Immature natural killer cell (primary cell): ENCODE results near the gene GRM7. TPM values are rescaled to one million over a fixed set of nuclear protein-coding genes. Genes with fewer than 3 reads are reported as not detected.
A peak's percentile ranks its signal among the peaks of the same experiment; 100 is the strongest.

Source experiments
- DNase-seq, 3 donors: peaks; one replicate each; pipeline ENCODE4 v3.0.0; 2022; ENCODE audit warnings: mixed read lengths in 1 of 3
- H3K27ac Mint-ChIP-seq, 6 donors: one replicate each; pipeline ENCODE4 v1.8.0; 2020; ENCODE audit warnings: mixed read lengths in 6 of 6, mild to moderate bottlenecking in 5 of 6, inconsistent platforms in 4 of 6, moderate library complexity in 3 of 6
- H3K27me3 Mint-ChIP-seq, 3 donors: one replicate each; pipeline ENCODE4 v1.8.0; 2020 to 2021; ENCODE audit warnings: low read depth in 3 of 3, mild to moderate bottlenecking in 3 of 3, mixed read lengths in 3 of 3, moderate library complexity in 3 of 3, inconsistent platforms in 1 of 3
- H3K36me3 Mint-ChIP-seq, 3 donors: one replicate each; pipeline ENCODE4 v1.8.0; 2020; ENCODE audit warnings: mixed read lengths in 3 of 3, inconsistent platforms in 2 of 3, mild to moderate bottlenecking in 2 of 3
- H3K4me1 Mint-ChIP-seq, 2 donors: one replicate each; pipeline ENCODE4 v1.8.0; 2020; ENCODE audit warnings: inconsistent platforms in 2 of 2, mild to moderate bottlenecking in 2 of 2, mixed read lengths in 2 of 2, moderate library complexity in 1 of 2
- H3K4me3 Mint-ChIP-seq, 5 donors: one replicate each; pipeline ENCODE4 v1.8.0; 2020; ENCODE audit warnings: mild to moderate bottlenecking in 5 of 5, mixed read lengths in 5 of 5, inconsistent platforms in 3 of 5, moderate library complexity in 3 of 5
- H3K9me3 Mint-ChIP-seq, 6 donors: one replicate each; pipeline ENCODE4 v1.8.0; 2020; ENCODE audit warnings: mild to moderate bottlenecking in 6 of 6, mixed read lengths in 6 of 6, inconsistent platforms in 4 of 6, moderate library complexity in 3 of 6
- polyA plus RNA-seq, 3 donors: library from polyadenylated mRNA; unstranded; fragments of 300-500 nt; fragmentation: Illumina TruSeq; gene quantifications; one replicate each; pipeline ENCODE4 v1.2.3, GENCODE V29; 2021

GRM7 gene
- polyA plus RNA-seq, 3 donors from 2014 or later: not detected

GRCh38 chr3:7385635-7386034 lies 524.7 kb downstream of the GRM7 start:
- DNase-seq: no peak
- no peak overlapping the region for H3K4me3 Mint-ChIP-seq
- no peaks in the 10 kb centered on the region for H3K36me3 Mint-ChIP-seq
- H3K27me3 Mint-ChIP-seq: peaks cover 0 to 2% (median 2%) of the 10 kb centered on the region in 3 donors
- no peak overlapping the region for H3K27ac Mint-ChIP-seq
- no peaks in the 10 kb centered on the region for H3K9me3 Mint-ChIP-seq
- H3K4me1 Mint-ChIP-seq: no peaks in the 10 kb centered on the region

GRCh38 chr3:7388026-7388425 lies 527.1 kb downstream of the GRM7 start:
- Mint-ChIP-seq H3K27ac (no peak overlapping the region), H3K4me3 (no peak overlapping the region), H3K9me3 (no peaks in the 10 kb centered on the region), H3K36me3 (no peaks in the 10 kb centered on the region), H3K4me1 (no peaks in the 10 kb centered on the region), H3K27me3 (peaks cover 0 to 3% (median 2%) of the 10 kb centered on the region in 3 donors)
- DNase-seq: no peak

- Mint-ChIP-seq H3K4me3 (no peak overlapping the region), H3K9me3 (peaks cover 0 to 5% (median 1%) of the 10 kb centered on the region in 6 donors), H3K36me3 (peaks cover 0 to 3% (median 0%) of the 10 kb centered on the region in 3 donors), H3K4me1 (peaks cover 0 to 13% of the 10 kb centered on the region in 2 donors), H3K27me3 (peaks cover 2 to 3% (median 2%) of the 10 kb centered on the region in 3 donors), H3K27ac (no peak overlapping the region)
- DNase-seq: no peak
These were observed 531.3 kb downstream of the GRM7 start for GRCh38 chr3:7392206-7392605.

- H3K4me3 Mint-ChIP-seq: no peak overlapping the region
These were observed 533.2 kb downstream of the GRM7 start for GRCh38 chr3:7393944-7394605.

GRCh38 chr3:7396534-7396933 lies 535.6 kb downstream of the GRM7 start:
- no peak overlapping the region for H3K4me3 Mint-ChIP-seq

More at GRCh38 chr3:7393944-7394605, 533.2 kb downstream of the GRM7 start:
- Mint-ChIP-seq H3K36me3 (peaks cover 0 to 3% (median 0%) of the 10 kb centered on the region in 3 donors), H3K9me3 (peaks cover 0 to 5% (median 1%) of the 10 kb centered on the region in 6 donors), H3K4me1 (peaks cover 0 to 13% of the 10 kb centered on the region in 2 donors), H3K27ac (peak overlapping the region in 1 of 6 donors; percentile 33), H3K27me3 (peaks cover 2 to 3% (median 2%) of the 10 kb centered on the region in 3 donors)
- DNase-seq: no peak

GRCh38 chr3:7397097-7397496 lies 536.2 kb downstream of the GRM7 start:
- Mint-ChIP-seq H3K4me3 (no peak overlapping the region), H3K36me3 (peaks cover 0 to 3% (median 0%) of the 10 kb centered on the region in 3 donors), H3K4me1 (peaks cover 0 to 13% of the 10 kb centered on the region in 2 donors), H3K27ac (no peak overlapping the region), H3K27me3 (peaks cover 0 to 2% (median 0%) of the 10 kb centered on the region in 3 donors), H3K9me3 (peaks cover 0 to 5% (median 1%) of the 10 kb centered on the region in 6 donors)
- no peak for DNase-seq

More at GRCh38 chr3:7396534-7396933, 535.6 kb downstream of the GRM7 start:
- H3K9me3 Mint-ChIP-seq: peaks cover 0 to 5% (median 1%) of the 10 kb centered on the region in 6 donors
- no peak for DNase-seq
- peaks cover 0 to 13% of the 10 kb centered on the region in 2 donors for H3K4me1 Mint-ChIP-seq
- H3K27me3 Mint-ChIP-seq: peaks cover 0 to 2% (median 0%) of the 10 kb centered on the region in 3 donors
- no peak overlapping the region for H3K27ac Mint-ChIP-seq
- H3K36me3 Mint-ChIP-seq: peaks cover 0 to 3% (median 0%) of the 10 kb centered on the region in 3 donors

GRCh38 chr3:7400360-7400759 lies 539.4 kb downstream of the GRM7 start:
- no peak overlapping the region for H3K27ac Mint-ChIP-seq
- no peak for DNase-seq

GRCh38 chr3:7401418-7401817 lies 540.5 kb downstream of the GRM7 start:
- H3K27me3 Mint-ChIP-seq: no peaks in the 10 kb centered on the region
- no peaks in the 10 kb centered on the region for H3K36me3 Mint-ChIP-seq

More at GRCh38 chr3:7400360-7400759, 539.4 kb downstream of the GRM7 start:
- Mint-ChIP-seq H3K9me3 (no peaks in the 10 kb centered on the region), H3K4me1 (peaks cover 0 to 7% of the 10 kb centered on the region in 2 donors), H3K4me3 (no peak overlapping the region), H3K27me3 (no peaks in the 10 kb centered on the region), H3K36me3 (no peaks in the 10 kb centered on the region)

GRCh38 chr3:7407107-7407506 lies 546.2 kb downstream of the GRM7 start:
- Mint-ChIP-seq H3K4me1 (no peaks in the 10 kb centered on the region), H3K4me3 (no peak overlapping the region), H3K27ac (no peak overlapping the region), H3K9me3 (peaks cover 0 to 5% (median 0%) of the 10 kb centered on the region in 6 donors), H3K27me3 (no peaks in the 10 kb centered on the region), H3K36me3 (no peaks in the 10 kb centered on the region)
- no peak for DNase-seq

More at GRCh38 chr3:7401418-7401817, 540.5 kb downstream of the GRM7 start:
- DNase-seq: no peak
- Mint-ChIP-seq H3K4me3 (no peak overlapping the region), H3K4me1 (peaks cover 0 to 3% of the 10 kb centered on the region in 2 donors), H3K9me3 (no peaks in the 10 kb centered on the region), H3K27ac (no peak overlapping the region)

GRCh38 chr3:7410782-7411181 lies 549.9 kb downstream of the GRM7 start:
- Mint-ChIP-seq H3K36me3 (no peaks in the 10 kb centered on the region), H3K27me3 (no peaks in the 10 kb centered on the region), H3K4me1 (no peaks in the 10 kb centered on the region), H3K27ac (no peak overlapping the region), H3K4me3 (no peak overlapping the region), H3K9me3 (peaks cover 0 to 5% (median 0%) of the 10 kb centered on the region in 6 donors)
- DNase-seq: no peak

- DNase-seq: no peak
- H3K36me3 Mint-ChIP-seq: no peaks in the 10 kb centered on the region
- H3K27me3 Mint-ChIP-seq: peaks cover 0 to 1% (median 0%) of the 10 kb centered on the region in 3 donors
- H3K4me1 Mint-ChIP-seq: no peaks in the 10 kb centered on the region
- no peak overlapping the region for H3K27ac Mint-ChIP-seq
- H3K9me3 Mint-ChIP-seq: no peaks in the 10 kb centered on the region
- H3K4me3 Mint-ChIP-seq: no peak overlapping the region
These were observed 560.1 kb downstream of the GRM7 start for GRCh38 chr3:7421065-7421464.

- no peaks in the 10 kb centered on the region for H3K36me3 Mint-ChIP-seq
- H3K4me1 Mint-ChIP-seq: no peaks in the 10 kb centered on the region
- H3K4me3 Mint-ChIP-seq: no peak overlapping the region
- DNase-seq: no peak
- H3K27me3 Mint-ChIP-seq: peaks cover 0 to 2% (median 1%) of the 10 kb centered on the region in 3 donors
- no peak overlapping the region for H3K27ac Mint-ChIP-seq
- H3K9me3 Mint-ChIP-seq: no peaks in the 10 kb centered on the region
These were observed 562.1 kb downstream of the GRM7 start for GRCh38 chr3:7423036-7423435.

GRCh38 chr3:7423995-7424394 lies 563.1 kb downstream of the GRM7 start:
- Mint-ChIP-seq H3K36me3 (no peaks in the 10 kb centered on the region), H3K27me3 (peaks cover 0 to 2% (median 1%) of the 10 kb centered on the region in 3 donors), H3K4me1 (no peaks in the 10 kb centered on the region), H3K27ac (no peak overlapping the region), H3K9me3 (no peaks in the 10 kb centered on the region), H3K4me3 (no peak overlapping the region)
- DNase-seq: no peak

GRCh38 chr3:7428206-7428718 lies 567.3 kb downstream of the GRM7 start:
- H3K4me3 Mint-ChIP-seq: no peak overlapping the region
- H3K9me3 Mint-ChIP-seq: peaks cover 4 to 9% (median 5%) of the 10 kb centered on the region in 6 donors
- DNase-seq: no peak
- H3K36me3 Mint-ChIP-seq: peaks cover 0 to 3% (median 0%) of the 10 kb centered on the region in 3 donors
- peaks cover 0 to 2% (median 1%) of the 10 kb centered on the region in 3 donors for H3K27me3 Mint-ChIP-seq
- no peaks in the 10 kb centered on the region for H3K4me1 Mint-ChIP-seq
- no peak overlapping the region for H3K27ac Mint-ChIP-seq
